GM23248 (cell line): ENCODE measurements around the gene APP. TPM values are rescaled to one million over a fixed set of nuclear protein-coding genes. Genes with fewer than 3 reads are reported as not detected.
A peak's percentile ranks its signal among the peaks of the same experiment; 100 is the strongest.

Experiments used
- DNase-seq: peaks from one replicate; pipeline ENCODE4 v3.0.0-alpha.2; 2015
- H2AFZ ChIP-seq: fragments of 200-600 bp; sonication (generic); 2 replicates; pipeline ENCODE4 v1.6.1; 2016; ENCODE audit warnings: antibody characterized with exemption
- H3F3A ChIP-seq: fragments of 200-600 bp; sonication (generic); 2 replicates; pipeline ENCODE4 v1.6.1; 2016; ENCODE audit warnings: mild to moderate bottlenecking, antibody characterized with exemption, mixed run types; ENCODE audit not compliant: insufficient read depth
- H3K27ac ChIP-seq: fragments of 200-600 bp; sonication (generic); 2 replicates; pipeline ENCODE4 v1.5.1; 2016; ENCODE audit warnings: mild to moderate bottlenecking
- H3K27me3 ChIP-seq: fragments of 200-600 bp; sonication (generic); replicated peaks from 2 replicates; pipeline ENCODE4 v1.6.1; 2016; ENCODE audit warnings: mild to moderate bottlenecking; ENCODE audit not compliant: insufficient read depth
- H3K36me3 ChIP-seq: fragments of 200-600 bp; sonication (generic); 2 replicates; pipeline ENCODE4 v1.6.1; 2016; ENCODE audit warnings: low read depth, mild to moderate bottlenecking
- H3K4me1 ChIP-seq: fragments of 200-600 bp; sonication (generic); 2 replicates; pipeline ENCODE4 v1.6.1; 2016; ENCODE audit warnings: mild to moderate bottlenecking; ENCODE audit not compliant: insufficient read depth
- H3K4me2 ChIP-seq: fragments of 200-600 bp; sonication (generic); one replicate; pipeline ENCODE4 v1.6.1; 2016; ENCODE audit warnings: mild to moderate bottlenecking; ENCODE audit not compliant: unreplicated experiment
- H3K4me3 ChIP-seq: fragments of 200-600 bp; sonication (generic); 2 replicates; pipeline ENCODE4 v1.5.1; 2016; ENCODE audit warnings: mild to moderate bottlenecking
- H3K79me2 ChIP-seq: fragments of 200-600 bp; sonication (generic); 2 replicates; pipeline ENCODE4 v1.6.1; 2016; ENCODE audit warnings: mild to moderate bottlenecking; ENCODE audit not compliant: insufficient read depth
- H3K9ac ChIP-seq: fragments of 200-600 bp; sonication (generic); 2 replicates; pipeline ENCODE4 v1.6.1; 2016; ENCODE audit warnings: mild to moderate bottlenecking
- H3K9me2 ChIP-seq: fragments of 200-600 bp; sonication (generic); 2 replicates; pipeline ENCODE4 v1.6.1; 2016; ENCODE audit warnings: mixed run types, mild to moderate bottlenecking, moderate library complexity; ENCODE audit not compliant: insufficient read depth
- H3K9me3 ChIP-seq: fragments of 200-600 bp; sonication (generic); one replicate; pipeline ENCODE4 v1.6.1; 2017; ENCODE audit warnings: low read depth
- H4K20me1 ChIP-seq: fragments of 200-600 bp; sonication (generic); 2 replicates; pipeline ENCODE4 v1.6.0; 2016; ENCODE audit not compliant: insufficient read depth
- EZH2 ChIP-seq: fragments of 200-600 bp; sonication (generic); IDR thresholded peaks from 2 replicates; pipeline ENCODE4 v1.6.1; 2018; ENCODE audit warnings: antibody characterized with exemption, mild to moderate bottlenecking; ENCODE audit not compliant: insufficient read depth, poor library complexity, severe bottlenecking
- EZH2phosphoT487 ChIP-seq: fragments of 200-600 bp; sonication (generic); IDR thresholded peaks from 2 replicates; pipeline ENCODE4 v1.6.1; 2018; ENCODE audit warnings: antibody characterized with exemption, moderate library complexity, mild to moderate bottlenecking, low read depth; ENCODE audit not compliant: insufficient read depth
- WGBS, 2 experiments: methylation state at CpG; one replicate each; pipeline ENCODE4 v1.1.6; 2015 to 2017; ENCODE audit warnings: low lambda C conversion rate in 2 of 2, low coverage in 1 of 2; ENCODE audit errors: missing lambda C conversion rate in 2 of 2; 5-methylcytosine and 5-hydroxymethylcytosine counted together
- in situ Hi-C: fragments of 300-500 bp; cut with MboI; formaldehyde crosslinking; loops from 2 replicates; pipeline ENCODE4 v1.15.0; 2020
- polyA plus RNA-seq: library from polyadenylated mRNA; unstranded; fragments of >200 nt; fragmentation: Nextera tagmentation; extraction: Ambion mirVana; gene quantifications from 2 replicates; pipeline ENCODE4 v1.2.1, GENCODE V29; 2016
- total RNA-seq: library from RNA; depleted of rRNA; stranded (reverse); fragments of >200 nt; shearing (Covaris generic); gene quantifications from 2 replicates; pipeline ENCODE4 v1.2.3, GENCODE V29; 2014

APP gene
- total and polyA plus RNA-seq, 2 experiments from 2014 or later: 35.0 to 292 TPM

GRCh38 chr21:25845729-25846256 is 324.8 kb downstream of the APP start:
- no peaks in the 10 kb centered on the region for H3F3A ChIP-seq
- no peaks in the 10 kb centered on the region for H4K20me1 ChIP-seq
- in situ Hi-C loops: no loop called here
- no peak overlapping the region for H3K9ac ChIP-seq
- H3K4me2 ChIP-seq: no peak overlapping the region
- no peak for TF ChIP-seq EZH2phosphoT487
- no peak for TF ChIP-seq EZH2
- no peaks in the 10 kb centered on the region for H3K9me2 ChIP-seq
- H3K9me3 ChIP-seq: no peaks in the 10 kb centered on the region
- no peaks in the 10 kb centered on the region for H3K36me3 ChIP-seq
- H2AFZ ChIP-seq: no peak overlapping the region
- no peak overlapping the region for H3K4me3 ChIP-seq
- H3K27me3 ChIP-seq: peaks cover 20% of the 10 kb centered on the region
- H3K27ac ChIP-seq: no peak overlapping the region
- 4 to 9% methylated on average over 5 of the region's 5 CpGs for WGBS, 2 experiments
- H3K4me1 ChIP-seq: no peaks in the 10 kb centered on the region
- DNase-seq: peak; percentile 29
- no peaks in the 10 kb centered on the region for H3K79me2 ChIP-seq

DNA sequence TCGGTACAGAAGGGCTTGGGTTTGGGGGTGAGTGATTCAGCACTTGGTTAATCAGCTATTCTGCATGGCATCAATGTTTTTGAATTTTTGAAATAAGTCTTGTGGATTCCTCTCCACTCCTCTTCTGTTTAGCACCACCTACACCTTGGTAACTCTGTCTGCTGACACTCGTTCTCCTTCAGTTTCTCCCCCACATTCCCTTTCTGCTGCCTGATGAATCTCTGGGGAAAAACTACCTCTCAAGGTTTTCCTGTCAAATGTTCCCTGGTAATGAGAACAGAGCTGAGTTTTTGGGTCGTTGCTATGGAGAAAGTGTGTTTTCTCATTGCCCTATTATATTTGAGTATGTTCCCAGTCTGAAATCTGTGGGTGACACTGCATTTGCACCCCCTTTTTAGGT is 327.6 kb downstream of the APP start:
- H4K20me1 ChIP-seq: no peaks in the 10 kb centered on the region
- 29 to 31% methylated on average over 3 of the region's 3 CpGs for WGBS, 2 experiments
- no peak overlapping the region for H3K27ac ChIP-seq
- H3K9me2 ChIP-seq: no peaks in the 10 kb centered on the region
- in situ Hi-C loops: no loop called here
- H3K36me3 ChIP-seq: no peaks in the 10 kb centered on the region
- H3F3A ChIP-seq: no peaks in the 10 kb centered on the region
- no peak overlapping the region for H3K4me2 ChIP-seq
- no peak overlapping the region for H2AFZ ChIP-seq
- no peaks in the 10 kb centered on the region for H3K9me3 ChIP-seq
- H3K27me3 ChIP-seq: peaks cover 18% of the 10 kb centered on the region
- H3K79me2 ChIP-seq: no peaks in the 10 kb centered on the region
- no peak overlapping the region for H3K9ac ChIP-seq
- H3K4me1 ChIP-seq: no peaks in the 10 kb centered on the region
- no peak overlapping the region for H3K4me3 ChIP-seq
- TF ChIP-seq EZH2phosphoT487 (no peak), EZH2 (no peak)
- no peak for DNase-seq

GRCh38 chr21:25838809-25839208 is 331.8 kb downstream of the APP start:
- no peaks in the 10 kb centered on the region for H3K79me2 ChIP-seq
- H3K9ac ChIP-seq: no peak overlapping the region
- no peak overlapping the region for H3K4me2 ChIP-seq
- H3F3A ChIP-seq: no peaks in the 10 kb centered on the region
- no peak overlapping the region for H3K27ac ChIP-seq
- no peak for TF ChIP-seq EZH2
- no peak for TF ChIP-seq EZH2phosphoT487
- H3K27me3 ChIP-seq: peaks cover 18% of the 10 kb centered on the region
- H3K4me1 ChIP-seq: no peaks in the 10 kb centered on the region
- no peak overlapping the region for H2AFZ ChIP-seq
- in situ Hi-C loops: no loop called here
- H3K4me3 ChIP-seq: no peak overlapping the region
- H4K20me1 ChIP-seq: no peaks in the 10 kb centered on the region
- H3K9me2 ChIP-seq: no peaks in the 10 kb centered on the region
- H3K36me3 ChIP-seq: no peaks in the 10 kb centered on the region
- H3K9me3 ChIP-seq: no peaks in the 10 kb centered on the region
- DNase-seq: peak; percentile 4
- 24 to 26% methylated on average over 4 of the region's 4 CpGs for WGBS, 2 experiments

- DNase-seq: peak; percentile 22
- H3K27ac ChIP-seq: no peak overlapping the region
- no peaks in the 10 kb centered on the region for H3F3A ChIP-seq
- peaks cover 17% of the 10 kb centered on the region for H3K27me3 ChIP-seq
- WGBS, 2 experiments: 3 to 4% methylated on average over 4 of the region's 4 CpGs
- no peaks in the 10 kb centered on the region for H3K9me3 ChIP-seq
- TF ChIP-seq EZH2phosphoT487: no peak
- TF ChIP-seq EZH2: no peak
- no peaks in the 10 kb centered on the region for H3K79me2 ChIP-seq
- H3K4me3 ChIP-seq: no peak overlapping the region
- no peak overlapping the region for H2AFZ ChIP-seq
- H3K9me2 ChIP-seq: no peaks in the 10 kb centered on the region
- in situ Hi-C loops: no loop called here
- no peak overlapping the region for H3K9ac ChIP-seq
- no peaks in the 10 kb centered on the region for H3K36me3 ChIP-seq
- no peaks in the 10 kb centered on the region for H3K4me1 ChIP-seq
- no peak overlapping the region for H3K4me2 ChIP-seq
- H4K20me1 ChIP-seq: no peaks in the 10 kb centered on the region
Observed at GRCh38 chr21:25837533-25838265, 332.9 kb downstream of the APP start.
